Inflammatory macrophage treated with lipopolysaccharide for 4 hours (primary cell): ENCODE data around the gene ANTXRL.
"Not testable (repeated sequence)": the region's sequence is repeated elsewhere in the genome, so short reads cannot be mapped to it uniquely, and the experiment has no call there.

ENCODE experiments used
- DNase-seq: peaks from one replicate; pipeline ENCODE4 v3.0.0-alpha.2; 2020

Gene ANTXRL

GRCh38 chr10:46255210-46255609 is 31.6 kb upstream of the ANTXRL start:
- not testable (repeated sequence) for DNase-seq

- peak; percentile 73 for DNase-seq
Observed at GRCh38 chr10:46255801-46256747, 30.7 kb upstream of the ANTXRL start.

GRCh38 chr10:46257099-46257498 is 29.7 kb upstream of the ANTXRL start:
- no peak for DNase-seq

- DNase-seq: not testable (repeated sequence)
Observed at GRCh38 chr10:46262906-46263560, 23.8 kb upstream of the ANTXRL start.

- no peak for DNase-seq
Observed at GRCh38 chr10:46263831-46264268, 22.9 kb upstream of the ANTXRL start.

GRCh38 chr10:46264336-46264735 is 22.5 kb upstream of the ANTXRL start:
- DNase-seq: no peak

GRCh38 chr10:46264737-46265368 is 21.9 kb upstream of the ANTXRL start:
- no peak for DNase-seq

GRCh38 chr10:46265566-46266305 is 21.1 kb upstream of the ANTXRL start:
- not testable (repeated sequence) for DNase-seq

GRCh38 chr10:46266306-46266985 is 20.4 kb upstream of the ANTXRL start:
- DNase-seq: peak; percentile 80

GRCh38 chr10:46267132-46267985 is 19.4 kb upstream of the ANTXRL start:
- DNase-seq: no peak

GRCh38 chr10:46268076-46268881 is 18.5 kb upstream of the ANTXRL start:
- no peak for DNase-seq

GRCh38 chr10:46269554-46270053 is 17.2 kb upstream of the ANTXRL start:
- not testable (repeated sequence) for DNase-seq

- DNase-seq: no peak
Observed at GRCh38 chr10:46270086-46270811, 16.5 kb upstream of the ANTXRL start.

GRCh38 chr10:46270963-46271530 is 15.8 kb upstream of the ANTXRL start:
- DNase-seq: not testable (repeated sequence)

- DNase-seq: not testable (repeated sequence)
Observed at GRCh38 chr10:46271795-46272499, 14.8 kb upstream of the ANTXRL start.

GRCh38 chr10:46272863-46273415 is 13.9 kb upstream of the ANTXRL start:
- no peak for DNase-seq

GRCh38 chr10:46273506-46274477 is 13.0 kb upstream of the ANTXRL start:
- DNase-seq: no peak
